Lung (tissue), 13 donors: ENCODE results near the gene JAK1. TPM values are rescaled to one million over a fixed set of nuclear protein-coding genes. Genes with fewer than 3 reads are reported as not detected.

ENCODE experiments used
- ATAC-seq: fragments of 200-7000 bp; cut with Tn5 transposase; one replicate; pipeline ENCODE4 v1.9.1; 2020; ENCODE audit warnings: moderate number of reproducible peaks; ENCODE audit not compliant: insufficient read depth, low FRiP score
- DNase-seq, 3 donors: peaks; one replicate each; pipeline ENCODE4 v3.0.0-alpha.2; 2013 to 2017
- H3K27ac ChIP-seq, 2 donors: one replicate each; pipeline ENCODE4 v1.5.1; 2013; ENCODE audit warnings: mild to moderate bottlenecking in 2 of 2, moderate library complexity in 2 of 2, control low read depth in 1 of 2, inconsistent platforms in 1 of 2, low read depth in 1 of 2, low read length in 1 of 2
- H3K27me3 ChIP-seq, 3 donors: one replicate each; pipeline ENCODE4 v1.5.1; 2013; ENCODE audit warnings: low read length in 2 of 3; ENCODE audit not compliant: control insufficient read depth in 3 of 3, insufficient read depth in 3 of 3
- H3K36me3 ChIP-seq, 4 donors: one replicate each; pipeline ENCODE4 v1.5.1; 2013; ENCODE audit warnings: low read length in 4 of 4, mild to moderate bottlenecking in 1 of 4, moderate library complexity in 1 of 4; ENCODE audit not compliant: control insufficient read depth in 4 of 4, insufficient read depth in 4 of 4
- H3K4me1 ChIP-seq, 5 donors: one replicate each; pipeline ENCODE4 v1.5.1; 2013; ENCODE audit warnings: low read length in 5 of 5, mild to moderate bottlenecking in 2 of 5, moderate library complexity in 1 of 5; ENCODE audit not compliant: control insufficient read depth in 5 of 5, insufficient read depth in 5 of 5
- H3K4me3 ChIP-seq: one replicate; pipeline ENCODE4 v1.5.1; 2013; ENCODE audit warnings: mild to moderate bottlenecking, control low read depth, moderate library complexity
- H3K9ac ChIP-seq, 2 donors: one replicate each; pipeline ENCODE4 v1.5.1; 2013; ENCODE audit warnings: low read length in 2 of 2, control low read depth in 1 of 2; ENCODE audit not compliant: insufficient read depth in 1 of 2
- H3K9me3 ChIP-seq, 4 donors: one replicate each; pipeline ENCODE4 v1.5.1; 2013; ENCODE audit warnings: low read length in 3 of 4, mild to moderate bottlenecking in 1 of 4, moderate library complexity in 1 of 4; ENCODE audit not compliant: control insufficient read depth in 4 of 4, insufficient read depth in 3 of 4
- WGBS, 2 donors: extraction: QIAGEN DNeasy Blood & Tissue Kit; methylation state at CpG; one replicate each; pipeline ENCODE4 v1.1.7; 2013; 5-methylcytosine and 5-hydroxymethylcytosine counted together
- polyA plus RNA-seq, 2 donors: library from polyadenylated mRNA; stranded (reverse); fragments of 200-250 nt; gene quantifications; one replicate each; pipeline ENCODE4 v1.2.1, GENCODE V29; 2013
- small RNA-seq: library from RNA; depleted of rRNA; stranded (forward); fragments of <200 nt; gene quantifications from one replicate; pipeline ENCODE3, GENCODE V24; 2014; ENCODE audit warnings: low replicate concordance
- total RNA-seq, 2 donors: library from RNA; depleted of rRNA in 1 of 2; stranded (reverse); fragments of >200 nt in 1 of 2; gene quantifications; one replicate each; pipeline ENCODE4 v1.2.1, GENCODE V29; 2014 to 2021
- TF ChIP-seq, protein P1 (sequence below): IDR thresholded peaks from 2 replicates; pipeline ENCODE4 v1.5.1; 2012; ENCODE audit warnings: mild to moderate bottlenecking; ENCODE audit errors: control extremely low read depth, extremely low read depth
- donor health status: control.
- donor health status: control.
- donor health status: Bipolar disorder and iron deficiency.
- donor health status: healthy.
- donor health status: DM: yes; HTN: yes; CAD: no.

Gene JAK1
- total and polyA plus RNA-seq, 4 donors, result 26.7 to 162 (median 116) TPM

DNA sequence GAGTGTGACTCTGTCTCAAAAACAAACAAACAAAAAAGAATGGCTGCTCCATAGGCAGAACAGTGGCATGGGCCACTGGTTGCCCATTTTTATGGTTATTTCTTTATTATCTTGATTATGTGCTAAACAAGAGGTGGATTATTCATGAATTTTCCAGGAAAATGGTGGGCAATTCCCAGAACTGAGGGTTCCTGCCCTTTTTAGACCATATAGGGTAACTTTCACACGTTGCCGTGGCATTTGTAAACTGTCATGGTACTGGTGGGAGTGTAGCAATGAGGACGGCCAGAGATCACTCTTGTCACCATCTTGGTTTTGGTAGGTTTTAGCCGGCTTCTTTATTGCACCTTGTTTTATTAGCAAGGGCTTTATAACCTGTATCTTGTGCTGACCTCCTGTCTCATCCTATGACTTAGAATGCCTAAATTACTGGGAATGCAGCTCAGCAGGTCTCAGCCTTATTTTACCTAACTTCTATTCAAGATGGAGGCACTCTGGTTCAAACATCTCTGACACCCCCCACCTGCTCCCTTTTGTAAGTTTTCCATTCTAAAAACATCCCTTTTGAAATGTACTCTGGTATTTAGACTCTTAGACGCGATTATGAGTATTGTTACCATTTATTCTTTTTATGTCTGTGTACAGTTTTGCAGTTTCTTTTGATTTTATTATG lies 164.4 kb downstream of the JAK1 start:
- no peaks in the 10 kb centered on the region for H3K27me3 ChIP-seq
- TF ChIP-seq, protein P1, sequence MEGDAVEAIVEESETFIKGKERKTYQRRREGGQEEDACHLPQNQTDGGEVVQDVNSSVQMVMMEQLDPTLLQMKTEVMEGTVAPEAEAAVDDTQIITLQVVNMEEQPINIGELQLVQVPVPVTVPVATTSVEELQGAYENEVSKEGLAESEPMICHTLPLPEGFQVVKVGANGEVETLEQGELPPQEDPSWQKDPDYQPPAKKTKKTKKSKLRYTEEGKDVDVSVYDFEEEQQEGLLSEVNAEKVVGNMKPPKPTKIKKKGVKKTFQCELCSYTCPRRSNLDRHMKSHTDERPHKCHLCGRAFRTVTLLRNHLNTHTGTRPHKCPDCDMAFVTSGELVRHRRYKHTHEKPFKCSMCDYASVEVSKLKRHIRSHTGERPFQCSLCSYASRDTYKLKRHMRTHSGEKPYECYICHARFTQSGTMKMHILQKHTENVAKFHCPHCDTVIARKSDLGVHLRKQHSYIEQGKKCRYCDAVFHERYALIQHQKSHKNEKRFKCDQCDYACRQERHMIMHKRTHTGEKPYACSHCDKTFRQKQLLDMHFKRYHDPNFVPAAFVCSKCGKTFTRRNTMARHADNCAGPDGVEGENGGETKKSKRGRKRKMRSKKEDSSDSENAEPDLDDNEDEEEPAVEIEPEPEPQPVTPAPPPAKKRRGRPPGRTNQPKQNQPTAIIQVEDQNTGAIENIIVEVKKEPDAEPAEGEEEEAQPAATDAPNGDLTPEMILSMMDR, result no peak

DNA sequence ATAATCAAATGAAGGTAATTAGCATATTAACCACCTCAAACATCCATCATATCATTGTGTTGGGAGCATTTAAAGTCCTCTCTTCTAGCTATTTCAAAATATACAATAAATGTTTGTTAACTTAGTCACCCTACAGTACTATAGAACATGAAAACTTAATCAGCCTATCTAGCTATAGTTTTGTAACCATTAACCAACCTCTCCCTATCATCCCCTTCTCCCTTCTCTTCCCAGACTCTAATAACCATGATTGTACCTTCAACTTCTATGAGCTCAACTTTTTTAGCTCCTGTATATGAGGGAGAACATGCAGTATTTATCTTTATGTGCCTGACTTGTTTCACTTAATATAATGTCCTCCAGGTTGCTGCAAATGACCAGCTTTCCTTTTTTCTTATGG lies 167.5 kb downstream of the JAK1 start:
- Histone ChIP-seq H3K27ac (no peak overlapping the region), H3K9me3 (no peaks in the 10 kb centered on the region), H3K4me1 (no peaks in the 10 kb centered on the region), H3K27me3 (no peaks in the 10 kb centered on the region), H3K9ac (no peak overlapping the region), H3K4me3 (no peak overlapping the region), H3K36me3 (peaks cover 0 to 4% (median 2%) of the 10 kb centered on the region in 4 donors)
- DNase-seq (no peak), ATAC-seq (no peak)
- TF ChIP-seq, protein P1, result no peak

More for the DNA sequence above, 164.4 kb downstream of the JAK1 start:
- Histone ChIP-seq H3K27ac (no peak overlapping the region), H3K4me3 (no peak overlapping the region), H3K9ac (no peak overlapping the region), H3K4me1 (peaks cover 0 to under 1% (median 0%) of the 10 kb centered on the region in 5 donors), H3K9me3 (no peaks in the 10 kb centered on the region), H3K36me3 (peaks cover 0 to 8% (median 5%) of the 10 kb centered on the region in 4 donors)
- no peak for DNase-seq
- 95 to 96% methylated on average over 6 of the region's 6 CpGs for WGBS, 2 donors
- no peak for ATAC-seq

DNA sequence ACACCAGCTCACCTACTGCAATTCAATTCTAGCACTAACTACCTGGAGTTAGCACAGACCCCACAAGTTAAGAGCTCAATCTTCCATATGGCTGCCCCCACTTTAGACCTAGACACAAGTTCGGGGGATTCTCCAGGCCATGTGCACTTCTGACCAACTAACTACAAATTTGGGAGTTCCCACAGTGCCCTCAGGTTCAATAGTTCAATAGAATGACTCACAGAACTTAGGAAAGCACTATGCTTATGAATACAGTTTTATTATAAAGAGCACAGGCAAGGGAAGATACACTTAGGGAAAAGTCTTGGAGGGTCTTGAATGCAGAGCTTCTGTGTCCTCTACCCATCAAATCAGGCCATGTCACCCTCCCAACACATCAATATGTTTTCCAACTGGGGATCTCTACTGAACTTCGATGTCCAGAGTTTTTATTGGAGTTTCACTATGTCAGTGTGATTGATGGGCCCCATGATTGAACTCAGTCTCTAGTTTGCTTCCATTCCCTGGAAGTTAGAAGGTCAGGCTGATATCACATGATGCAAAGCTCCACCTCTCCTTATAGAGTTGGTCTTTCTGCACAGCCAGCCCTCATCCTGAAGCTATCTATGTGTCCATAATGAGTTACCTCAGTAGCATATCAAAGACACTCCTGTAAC lies 175.4 kb downstream of the JAK1 start:
- ATAC-seq (no peak), DNase-seq (no peak)
- Histone ChIP-seq H3K9me3 (peaks cover 0 to 8% (median 0%) of the 10 kb centered on the region in 4 donors), H3K4me3 (no peak overlapping the region), H3K27ac (no peak overlapping the region), H3K9ac (no peak overlapping the region), H3K4me1 (no peaks in the 10 kb centered on the region), H3K36me3 (peaks cover 2 to 14% (median 10%) of the 10 kb centered on the region in 4 donors), H3K27me3 (no peaks in the 10 kb centered on the region)
- WGBS, 2 donors, result 96 to 97% methylated on average over 2 of the region's 2 CpGs
- TF ChIP-seq, protein P1, result no peak

Small RNA genes lying within 50 kb of the gene (small RNA-seq; reads per million reads assigned to genes)
- gene AL606517.2, result not detected

Other genes starting within 250 kb of the JAK1 start
- gene RAVER2, start 221.5 kb downstream of the JAK1 start, total RNA-seq, result 10 to 100 TPM in 1 of 2 donors, 1 to 10 TPM in 1; 9.2 to 30.2 TPM
- gene RAVER2, start 221.5 kb downstream of the JAK1 start, polyA plus RNA-seq, result 1 to 10 TPM; 2.9 to 4.3 TPM
- gene AK4, start 181.7 kb upstream of the JAK1 start, total RNA-seq, result 1 to 10 TPM; 4.9 to 8.2 TPM
- 10 to 100 TPM in 1 of 2 donors, 1 to 10 TPM in 1; 1.1 to 13.7 TPM for gene AK4, start 181.7 kb upstream of the JAK1 start, polyA plus RNA-seq